ENCODE data around the gene TSC22D1.

GRCh38 chr13:44415815-44416214 is 160.3 kb downstream of the TSC22D1 start:
- TF ChIP-seq, protein P1, sequence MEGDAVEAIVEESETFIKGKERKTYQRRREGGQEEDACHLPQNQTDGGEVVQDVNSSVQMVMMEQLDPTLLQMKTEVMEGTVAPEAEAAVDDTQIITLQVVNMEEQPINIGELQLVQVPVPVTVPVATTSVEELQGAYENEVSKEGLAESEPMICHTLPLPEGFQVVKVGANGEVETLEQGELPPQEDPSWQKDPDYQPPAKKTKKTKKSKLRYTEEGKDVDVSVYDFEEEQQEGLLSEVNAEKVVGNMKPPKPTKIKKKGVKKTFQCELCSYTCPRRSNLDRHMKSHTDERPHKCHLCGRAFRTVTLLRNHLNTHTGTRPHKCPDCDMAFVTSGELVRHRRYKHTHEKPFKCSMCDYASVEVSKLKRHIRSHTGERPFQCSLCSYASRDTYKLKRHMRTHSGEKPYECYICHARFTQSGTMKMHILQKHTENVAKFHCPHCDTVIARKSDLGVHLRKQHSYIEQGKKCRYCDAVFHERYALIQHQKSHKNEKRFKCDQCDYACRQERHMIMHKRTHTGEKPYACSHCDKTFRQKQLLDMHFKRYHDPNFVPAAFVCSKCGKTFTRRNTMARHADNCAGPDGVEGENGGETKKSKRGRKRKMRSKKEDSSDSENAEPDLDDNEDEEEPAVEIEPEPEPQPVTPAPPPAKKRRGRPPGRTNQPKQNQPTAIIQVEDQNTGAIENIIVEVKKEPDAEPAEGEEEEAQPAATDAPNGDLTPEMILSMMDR (IDR thresholded peaks at IDR 0.05) = no peak
- no peak for TF ChIP-seq POLR2A (IDR thresholded peaks at IDR 0.05)
